GM18867 (cell line): ENCODE data around the gene UBN1.
"Not testable (repeated sequence)": the region's sequence is repeated elsewhere in the genome, so short reads cannot be mapped to it uniquely, and the experiment has no call there.

Experiments
- ATAC-seq: cut with Tn5 transposase; IDR thresholded peaks from one replicate; pipeline ENCODE4 v1.9.1; 2021; ENCODE audit warnings: mild to moderate bottlenecking, moderate library complexity; ENCODE audit not compliant: unreplicated experiment

Gene UBN1

DNA sequence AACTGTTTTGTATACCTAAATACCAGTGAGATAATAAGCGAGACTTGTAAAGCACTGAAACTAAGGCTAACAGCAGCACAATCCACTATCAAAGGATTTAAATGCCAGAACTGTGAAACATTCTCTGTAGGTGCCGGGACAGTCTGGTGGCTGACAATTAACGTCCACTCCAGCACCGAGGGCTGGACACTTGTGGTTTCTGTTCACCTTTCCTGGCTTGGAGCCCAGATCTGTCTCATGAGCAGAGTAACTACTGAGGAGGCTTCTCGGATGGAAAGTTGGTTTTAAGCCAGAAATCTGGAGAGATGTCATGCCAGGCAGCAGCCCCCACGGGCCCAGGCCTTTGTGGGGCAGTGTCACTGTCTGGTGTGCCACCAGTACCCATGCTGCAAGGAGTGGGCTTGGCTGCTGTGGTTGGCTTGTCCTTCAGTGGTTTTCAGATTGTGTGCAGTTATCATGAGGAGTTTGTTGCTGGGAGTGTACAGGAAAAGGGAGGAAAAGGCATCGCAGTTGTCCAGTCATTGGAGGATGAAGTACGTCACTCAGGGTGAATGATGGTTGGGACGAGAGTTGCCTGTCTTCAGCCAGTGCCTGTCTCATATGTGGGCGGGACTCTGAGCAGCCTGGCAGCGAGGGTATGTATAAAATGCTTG lies 35.5 kb downstream of the UBN1 start:
- ATAC-seq: no peak

- ATAC-seq: no peak
Measured at GRCh38 chr16:4883501-4883900, 36.2 kb downstream of the UBN1 start.

GRCh38 chr16:4884209-4884608 lies 36.9 kb downstream of the UBN1 start:
- no peak for ATAC-seq

DNA sequence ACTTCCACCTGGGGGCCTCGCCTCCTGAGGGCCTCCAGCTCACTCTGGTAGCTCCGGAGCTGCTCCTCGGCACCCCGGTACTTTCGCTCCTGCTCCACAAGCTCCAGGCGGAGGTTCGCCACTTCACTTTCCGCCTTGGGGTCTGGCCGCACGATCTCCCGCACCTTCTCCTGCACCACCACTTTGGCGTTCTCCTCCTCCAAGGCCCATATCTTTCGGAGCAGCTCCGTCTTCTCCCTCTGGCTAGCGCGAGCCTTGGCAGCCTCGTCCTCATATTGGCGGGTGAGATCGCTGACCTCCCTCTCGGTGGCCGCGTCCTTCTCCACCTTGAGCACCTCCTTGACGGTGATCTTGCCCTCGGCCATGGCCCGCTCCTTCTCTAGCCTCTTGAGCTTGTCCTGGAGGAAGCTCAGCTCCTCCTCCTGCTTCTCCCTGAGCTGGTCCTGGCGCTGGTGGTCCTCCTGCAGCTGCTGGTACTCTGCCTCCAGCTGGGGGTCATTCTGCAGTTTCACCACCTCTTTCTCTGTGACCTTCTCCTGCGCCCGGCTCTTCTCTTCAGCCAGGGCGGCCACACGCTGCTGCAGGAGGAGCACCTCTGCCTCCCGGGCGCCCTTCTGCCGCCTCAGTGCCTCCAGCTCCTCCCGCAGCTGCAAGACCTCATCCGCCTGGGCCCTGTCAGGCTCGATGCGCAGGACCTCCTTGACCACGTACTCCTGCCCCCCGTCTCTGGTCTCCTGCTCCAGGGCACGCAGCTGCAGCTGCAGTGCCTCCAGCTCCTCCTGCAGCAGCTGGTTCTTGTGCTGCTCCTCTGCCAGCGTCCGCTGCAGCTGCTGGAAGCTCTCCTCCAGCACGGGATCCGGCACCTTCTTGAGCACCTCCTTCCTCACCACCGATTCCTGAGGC lies 37.9 kb downstream of the UBN1 start:
- ATAC-seq: no peak

DNA sequence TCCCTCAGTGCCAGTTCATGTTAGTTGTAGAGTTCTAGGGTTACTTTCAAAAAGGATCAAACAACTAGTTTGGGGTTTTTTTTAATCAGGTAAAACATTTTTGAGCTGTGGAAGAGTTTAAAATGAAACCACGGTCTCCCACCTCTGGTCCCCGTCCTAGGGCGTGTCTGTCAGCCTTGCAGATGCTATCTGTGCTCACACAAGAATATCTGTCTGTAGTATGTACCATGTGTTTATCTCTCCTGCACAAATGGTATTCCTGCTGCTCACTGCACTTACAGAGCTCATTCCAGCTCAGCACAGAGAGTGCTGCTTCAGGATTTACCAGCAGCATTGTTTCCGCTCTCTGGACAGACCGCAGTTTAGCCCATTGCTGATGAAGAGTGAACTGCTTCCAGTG lies 38.9 kb downstream of the UBN1 start:
- no peak for ATAC-seq

- no peak for ATAC-seq
Measured at GRCh38 chr16:4888428-4889135, 41.3 kb downstream of the UBN1 start.

DNA sequence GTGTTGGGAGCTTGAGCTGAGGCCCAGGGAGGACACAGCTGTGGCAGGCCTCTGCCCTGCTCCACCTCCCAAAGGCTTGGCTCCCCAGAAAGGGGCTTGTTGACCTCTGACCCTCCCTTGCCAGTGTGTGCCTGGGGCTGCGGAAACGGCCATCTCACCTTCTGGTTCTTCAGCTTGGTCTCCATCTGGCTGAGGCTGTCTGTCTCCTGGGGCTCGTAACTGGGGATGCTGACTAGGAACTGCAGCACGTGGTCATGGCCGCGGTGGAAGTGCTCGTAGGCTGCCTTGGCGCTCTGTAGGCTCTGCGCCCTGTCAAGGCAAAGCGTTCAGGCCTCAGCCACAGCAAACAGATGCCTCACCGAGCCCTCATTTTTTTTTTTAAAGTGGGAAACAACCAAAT lies 42.7 kb downstream of the UBN1 start:
- no peak for ATAC-seq

DNA sequence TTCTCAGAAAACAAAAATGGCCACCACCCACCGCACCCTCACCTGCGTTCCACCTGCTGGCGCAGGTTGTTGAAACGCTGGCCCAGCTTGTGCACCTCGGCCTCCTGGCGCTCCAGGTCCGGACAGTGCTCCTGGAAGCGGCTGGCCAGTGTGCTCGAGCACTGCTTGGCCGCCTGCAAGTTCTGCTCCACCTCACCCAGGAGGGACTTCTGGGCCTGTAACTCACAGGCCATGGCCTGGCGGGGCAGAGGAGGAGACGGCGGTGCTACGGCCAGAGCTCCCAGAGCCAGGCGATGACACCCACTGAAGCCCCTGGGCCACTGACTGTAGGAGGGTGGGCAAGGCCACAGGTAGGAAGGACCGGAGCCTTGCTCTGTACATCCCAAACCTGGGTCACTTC lies 43.4 kb downstream of the UBN1 start:
- ATAC-seq: no peak

DNA sequence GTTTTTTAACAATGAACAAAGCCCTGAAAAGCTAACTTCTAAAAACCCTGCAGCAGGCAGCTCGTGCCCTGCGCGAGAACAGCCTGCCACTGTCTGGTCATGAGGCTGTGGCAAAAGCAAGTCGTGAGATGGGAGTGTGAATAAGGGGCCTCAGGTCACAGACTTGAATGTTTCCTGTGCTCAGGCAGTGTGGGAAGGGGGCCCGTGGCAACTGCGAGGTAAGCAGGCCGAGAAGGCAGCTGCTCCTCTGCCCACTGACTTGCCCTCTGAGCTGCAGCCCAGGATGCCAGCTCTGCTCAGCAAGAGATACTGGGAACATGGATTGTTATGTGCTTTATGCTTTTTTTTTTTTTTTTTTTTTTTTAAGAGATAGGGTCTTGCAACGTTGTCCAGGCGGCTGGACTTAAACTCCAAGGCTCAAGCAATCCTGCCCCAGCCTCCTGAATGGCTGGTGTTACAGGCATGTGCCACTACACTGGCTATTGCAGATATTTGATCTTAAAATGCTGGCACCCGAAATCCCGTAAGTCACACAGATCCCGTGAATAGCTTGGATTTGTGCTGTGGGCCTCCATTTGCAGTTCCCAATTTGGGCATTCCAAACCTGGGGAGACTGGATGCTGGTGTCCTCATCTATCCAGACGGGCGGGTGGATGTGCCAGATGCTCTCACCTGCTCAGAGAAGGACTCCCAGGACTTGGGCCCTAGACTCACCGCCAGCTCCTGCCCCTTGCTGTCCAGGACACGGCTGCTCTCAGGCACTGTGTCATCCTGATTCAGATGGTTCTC lies 44.0 kb downstream of the UBN1 start:
- no peak for ATAC-seq

DNA sequence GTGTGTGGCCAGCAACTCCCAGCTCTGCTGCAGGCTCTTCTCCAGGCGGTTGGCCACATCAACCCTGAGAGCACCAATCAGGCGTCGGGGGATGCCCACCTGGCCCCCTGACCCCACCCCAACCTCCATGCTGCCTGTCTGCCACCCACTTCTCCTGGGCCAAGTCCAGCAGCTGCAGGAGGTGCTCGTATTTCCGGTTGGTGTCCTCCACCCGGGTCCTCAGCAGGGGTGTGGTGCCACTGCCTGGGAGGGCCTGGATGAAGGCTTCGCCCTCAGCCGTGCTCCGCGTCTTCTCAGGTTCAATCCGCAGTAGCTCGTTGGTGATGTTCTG lies 44.6 kb downstream of the UBN1 start:
- no peak for ATAC-seq

DNA sequence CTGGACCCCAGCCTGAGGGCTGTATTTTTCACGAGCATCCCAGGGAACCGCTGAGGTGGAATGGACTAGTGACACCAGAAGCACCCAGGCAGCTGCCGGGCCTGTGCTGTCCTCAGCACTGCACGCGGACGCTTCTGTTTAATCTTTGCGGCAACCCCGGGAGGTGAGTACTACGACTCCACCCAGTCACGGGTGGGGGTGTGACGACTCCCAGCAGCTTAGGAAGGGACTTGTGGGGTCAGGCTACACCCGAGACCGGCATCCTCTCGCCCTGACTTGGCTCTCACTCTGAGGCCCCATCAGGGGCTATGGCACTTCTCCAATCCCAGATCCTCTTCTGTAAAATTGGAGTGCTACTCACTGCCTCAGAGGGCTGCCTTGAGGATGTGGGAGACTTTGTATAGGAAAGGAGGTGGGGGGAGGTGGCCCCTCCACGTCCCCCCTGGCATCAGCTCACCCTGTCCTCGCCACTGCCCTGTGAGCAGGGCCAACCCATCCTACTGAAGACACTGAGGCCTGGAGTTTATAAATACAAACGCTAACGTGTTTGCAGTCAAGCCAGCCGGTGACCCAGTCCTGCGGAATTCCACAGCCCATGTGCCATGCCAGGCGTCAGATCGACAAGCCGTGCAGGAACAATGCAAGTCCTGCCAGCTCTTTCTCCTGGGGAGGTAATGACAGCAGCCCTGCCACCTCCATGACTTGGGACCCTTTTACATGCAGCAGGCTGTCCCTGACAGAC lies 45.3 kb downstream of the UBN1 start:
- no peak for ATAC-seq

DNA sequence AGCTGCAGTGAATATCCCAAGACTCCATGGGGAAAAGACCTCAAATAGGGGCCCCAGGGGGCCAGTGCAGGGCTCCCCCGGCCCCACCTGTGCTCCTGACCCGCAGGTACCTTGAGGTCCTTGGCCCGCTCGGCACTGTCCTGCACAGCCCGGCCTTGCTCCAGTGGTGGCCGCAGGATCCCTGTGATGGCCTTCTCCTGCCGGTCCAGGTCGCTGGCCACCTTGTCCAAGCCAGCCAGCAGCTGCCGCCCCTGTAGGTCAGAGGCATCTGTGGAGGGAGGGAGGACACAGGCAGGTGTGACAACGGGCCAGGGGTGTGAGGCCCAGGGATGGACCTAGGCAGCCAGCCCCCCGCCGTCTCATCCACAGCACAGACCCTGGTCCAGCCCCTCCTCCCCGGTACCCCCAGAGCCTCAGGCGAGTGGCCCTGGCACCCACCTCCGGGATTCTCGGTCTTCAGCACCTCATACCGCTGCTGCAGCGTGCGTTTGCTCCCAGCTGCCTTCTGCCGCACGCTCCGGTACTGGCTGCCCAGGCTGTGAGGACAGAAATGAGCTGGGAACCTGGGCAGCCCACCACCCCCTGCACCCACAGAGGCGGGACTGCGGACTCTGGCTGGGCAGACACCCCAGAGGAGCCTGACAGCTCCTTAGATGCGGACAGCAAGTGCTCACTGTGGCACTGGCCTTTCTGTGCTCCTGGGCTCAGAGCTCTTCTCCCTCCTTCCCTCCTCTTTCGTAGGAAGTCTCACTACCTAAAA lies 46.0 kb downstream of the UBN1 start:
- ATAC-seq: no peak

DNA sequence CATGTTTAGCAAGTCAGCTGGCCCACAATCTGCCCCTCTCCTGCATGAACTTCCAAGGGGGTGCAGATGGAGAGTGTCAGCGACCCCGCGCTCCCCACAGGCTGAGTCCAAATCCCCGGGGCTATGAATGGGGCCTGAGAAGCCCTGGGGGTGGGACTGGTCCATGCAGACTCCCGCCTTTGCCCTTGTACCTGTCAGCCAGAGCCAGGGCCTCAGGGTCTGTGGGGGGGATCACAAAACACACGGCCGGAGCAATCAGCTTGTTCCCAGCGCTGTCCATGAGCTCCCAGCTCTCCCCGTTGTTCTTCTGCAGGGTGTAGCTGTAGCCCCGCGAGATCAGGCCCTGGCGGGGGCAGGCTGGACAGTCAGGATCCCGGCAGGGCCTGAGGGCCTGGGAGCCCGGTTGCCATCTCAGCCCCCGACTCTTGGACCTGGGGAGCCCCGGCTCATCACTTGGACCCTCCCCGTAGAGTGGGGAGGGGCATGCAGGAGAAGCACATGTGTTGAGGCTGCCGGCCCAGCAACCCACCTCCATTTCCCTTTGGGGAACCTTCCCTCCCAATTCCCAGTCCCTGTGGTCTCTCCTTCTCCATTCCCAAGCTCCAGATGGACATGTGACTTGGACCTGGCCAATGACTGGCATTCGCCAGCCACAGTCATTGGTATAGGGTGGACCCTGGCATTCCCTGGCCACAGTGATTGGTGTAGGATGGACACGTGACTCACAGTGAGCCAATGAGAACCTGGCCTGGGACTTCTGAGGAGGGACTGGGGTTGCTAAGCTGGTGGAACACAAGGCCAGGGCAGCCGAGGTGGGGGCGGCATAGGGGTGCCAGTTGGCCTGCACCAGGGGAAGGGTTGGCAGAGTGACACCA lies 47.2 kb downstream of the UBN1 start:
- ATAC-seq: no peak

- ATAC-seq: no peak
Measured at GRCh38 chr16:4895366-4895765, 48.1 kb downstream of the UBN1 start.

DNA sequence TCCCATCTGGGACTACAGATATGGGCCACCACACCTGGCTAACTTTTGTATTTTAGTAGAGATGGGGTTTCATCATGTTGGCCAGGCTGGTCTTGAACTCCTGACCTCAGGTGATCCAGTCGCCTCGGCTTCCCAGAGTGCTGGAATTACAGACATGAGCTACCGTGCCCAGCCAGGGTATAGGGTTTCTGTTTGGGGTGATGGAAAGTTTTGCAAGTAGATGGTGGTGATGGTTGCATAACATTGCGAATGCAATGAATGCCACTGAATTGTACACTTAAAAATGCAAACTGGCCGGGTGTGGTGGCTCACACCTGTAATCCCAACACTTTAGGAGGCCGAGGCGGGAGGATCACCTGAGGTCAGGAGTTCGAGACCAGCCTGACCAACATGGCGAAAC lies 49.5 kb downstream of the UBN1 start:
- not testable (repeated sequence) for ATAC-seq

DNA sequence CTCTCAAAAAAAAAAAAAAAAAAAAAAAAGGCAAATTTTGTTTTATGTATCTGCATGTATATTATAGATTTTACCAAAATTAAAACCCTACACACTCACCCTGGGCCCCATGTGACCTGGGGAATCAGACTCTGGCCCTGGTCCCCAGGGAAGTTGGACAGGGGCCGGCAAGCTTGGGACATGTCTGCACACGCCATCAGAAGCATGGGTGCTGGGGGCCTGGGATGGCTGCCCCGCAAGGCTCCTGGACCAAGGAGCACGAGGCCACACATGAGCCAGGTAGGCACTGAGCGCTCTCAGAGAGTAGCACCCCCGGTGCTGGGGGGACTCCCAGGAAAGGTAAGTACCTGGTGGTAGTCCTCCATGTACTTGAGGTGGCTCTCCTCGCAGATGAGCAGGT lies 50.0 kb downstream of the UBN1 start:
- no peak for ATAC-seq

DNA sequence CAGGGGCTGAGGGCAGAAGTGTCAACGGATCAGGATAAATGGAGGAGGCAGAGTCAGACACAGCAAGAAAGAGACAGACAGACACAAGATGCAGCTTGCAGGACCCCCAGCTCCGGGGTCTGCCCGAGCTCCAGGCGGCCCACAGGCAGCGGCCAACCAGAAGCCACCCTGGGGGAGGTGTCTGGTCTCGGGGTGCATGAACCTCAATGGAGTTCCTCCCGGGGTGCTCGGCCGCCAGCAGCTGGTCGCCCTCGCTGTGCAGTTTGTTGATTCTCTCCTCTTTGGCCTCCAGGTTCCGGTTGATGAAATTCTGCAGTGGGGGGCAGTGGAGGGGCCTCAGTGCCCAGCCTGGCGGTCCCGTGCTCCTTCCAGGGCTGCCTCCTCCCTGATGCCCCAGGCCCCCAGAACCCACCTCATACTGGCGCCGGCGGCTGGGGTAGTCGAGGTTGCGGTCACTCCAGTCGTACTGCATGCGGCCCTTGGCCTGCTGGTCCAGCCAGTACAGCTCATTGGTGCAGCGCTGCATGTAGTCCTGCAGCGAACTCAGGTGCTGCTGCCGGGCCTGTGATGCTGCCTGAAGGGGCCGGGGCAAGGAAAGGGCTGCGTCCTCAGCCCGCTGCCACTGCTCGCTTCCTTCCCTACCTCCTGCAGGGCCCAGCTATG lies 51.7 kb downstream of the UBN1 start:
- no peak for ATAC-seq

- no peak for ATAC-seq
Measured at GRCh38 chr16:4899474-4899846, 52.2 kb downstream of the UBN1 start.
